Activated CD8-positive, alpha-beta memory T cell treated with anti-CD3 and anti-CD28 coated beads, Interleukin-2, amount 50 U/mL, for 4 hours (primary cell): ENCODE results near the gene SLC45A1.
"Not testable (repeated sequence)": the region's sequence is repeated elsewhere in the genome, so short reads cannot be mapped to it uniquely, and the experiment has no call there.

Source experiments
- DNase-seq: peaks from one replicate; pipeline ENCODE4 v3.0.0-alpha.2; 2020

Gene SLC45A1

DNA sequence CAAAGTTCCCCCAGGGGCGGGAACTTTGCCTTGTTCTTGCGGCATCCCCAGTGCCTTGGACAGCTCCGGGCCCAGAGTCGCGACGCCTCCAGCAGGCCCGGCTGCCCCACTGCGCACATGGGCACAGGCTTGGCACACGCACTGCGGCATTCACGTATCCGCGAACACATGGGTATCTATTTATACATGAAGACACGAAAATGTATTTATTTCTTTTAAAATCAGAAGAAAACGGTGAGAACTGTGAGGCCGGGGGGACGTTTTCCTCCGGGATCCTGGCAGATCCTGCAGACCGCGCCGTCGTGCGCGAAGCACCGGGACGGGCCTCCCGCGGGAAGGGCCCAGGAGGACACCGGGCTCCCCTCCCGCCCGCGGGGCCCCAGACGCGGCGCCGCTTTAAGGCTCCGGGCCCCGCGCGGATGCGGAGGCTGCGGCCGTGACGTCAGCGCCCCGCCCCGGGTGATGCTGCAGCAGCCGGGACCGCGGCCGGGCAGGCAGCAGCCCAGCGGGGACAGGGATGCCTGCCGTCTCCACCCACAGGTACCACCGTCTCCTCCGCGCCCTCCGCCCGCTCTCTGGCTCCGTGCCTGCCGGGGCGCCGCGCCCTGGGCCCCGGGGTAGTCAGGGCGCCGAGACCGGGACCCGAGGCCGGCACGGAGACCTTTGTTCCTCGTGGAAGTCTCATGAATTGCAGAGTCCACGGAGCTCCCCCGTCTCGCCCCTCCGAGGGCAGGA is at the start of gene SLC45A1:
Gene SLC45A1, plus strand, starts transcription at position 468 of the 735 bp plus-strand sequence. CDS start 6,216 bp downstream, outside the sequence.
- peak; percentile 86 for DNase-seq

DNA sequence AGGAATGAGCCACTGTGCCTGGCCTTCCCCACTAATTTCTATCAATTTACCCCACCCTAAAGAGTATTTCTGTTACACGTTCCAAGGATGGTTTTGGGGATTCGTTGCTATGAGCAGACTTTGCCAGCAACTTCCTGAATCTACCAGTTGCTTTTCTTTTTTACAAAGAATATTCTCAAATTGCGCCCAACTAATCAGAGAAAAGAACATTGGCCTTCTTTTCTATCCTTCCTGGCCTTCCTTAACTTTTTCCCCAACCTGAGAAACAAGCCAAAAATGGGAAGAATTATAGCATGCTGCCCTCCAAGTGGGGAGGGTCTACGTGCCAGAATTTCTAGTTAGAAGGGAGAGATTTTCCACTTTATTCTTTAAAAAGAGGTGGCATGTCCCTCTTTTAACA is 44.9 kb upstream of the SLC45A1 start:
- DNase-seq: no peak

DNA sequence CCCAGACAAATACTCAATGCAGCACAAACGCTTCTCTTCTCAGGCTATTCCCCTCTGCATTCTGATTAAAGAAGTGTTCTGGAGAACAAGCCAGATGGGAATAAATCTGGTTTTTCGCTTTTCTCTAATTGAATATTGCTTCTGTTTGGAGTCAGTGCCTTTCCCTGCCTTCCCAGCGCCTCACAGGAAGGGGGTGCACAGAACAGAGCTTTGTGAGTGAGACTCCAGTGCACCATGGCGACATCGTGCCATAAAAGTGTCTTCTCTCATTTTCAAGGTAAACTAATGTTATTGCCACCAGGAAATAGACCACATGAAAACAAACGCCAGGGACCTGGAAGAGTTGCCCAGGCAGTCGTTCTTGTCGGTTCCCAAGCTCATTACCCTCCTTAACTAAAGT is 43.6 kb upstream of the SLC45A1 start:
- no peak for DNase-seq

DNA sequence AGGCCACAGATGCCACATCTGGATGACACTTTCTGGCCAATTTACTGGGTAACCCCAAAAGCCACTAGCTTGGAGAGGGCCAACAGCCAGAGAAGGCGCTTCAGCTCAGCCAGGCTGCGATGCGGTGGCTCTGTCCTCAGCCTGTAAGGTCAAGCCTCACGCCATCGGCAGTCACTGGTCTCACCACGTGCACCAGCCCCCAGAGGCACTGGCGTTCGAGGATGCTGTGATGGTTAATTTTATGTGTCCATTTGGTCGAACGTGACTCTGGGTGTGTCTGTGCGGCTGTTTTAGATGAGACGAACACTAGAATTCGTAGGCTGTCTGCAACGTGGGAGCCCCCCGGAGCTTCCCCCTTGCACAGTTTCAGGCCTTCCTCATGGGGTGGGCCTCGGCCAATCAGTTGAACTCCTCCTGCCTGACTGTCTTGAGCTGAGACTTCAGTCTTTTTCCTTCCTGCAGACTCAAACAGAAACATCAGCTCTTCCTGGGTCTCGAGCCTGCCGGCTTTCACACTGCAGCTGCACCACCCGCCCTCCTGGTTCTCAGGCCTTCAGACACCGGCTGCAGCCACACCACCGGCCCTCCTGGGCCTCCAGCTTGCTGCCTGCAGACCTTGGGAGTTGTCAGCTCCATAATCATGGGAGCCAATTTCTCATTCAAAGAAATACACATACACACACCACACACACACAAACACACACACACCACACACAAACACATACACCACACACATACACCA is 41.6 kb upstream of the SLC45A1 start:
- no peak for DNase-seq

DNA sequence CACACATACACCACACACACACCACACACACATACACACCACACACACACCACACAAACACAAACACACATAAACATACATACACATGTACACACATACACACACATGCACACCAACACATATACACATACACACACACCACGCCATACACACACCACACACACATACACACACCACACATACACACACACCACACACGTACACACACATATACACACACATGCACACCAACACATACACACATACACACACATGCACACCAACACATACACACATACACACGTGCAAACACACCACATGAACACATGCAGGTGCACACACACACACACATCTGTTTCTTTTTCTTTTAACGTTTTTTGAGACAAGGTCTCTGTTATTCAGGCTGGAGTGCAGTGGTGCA is 41.0 kb upstream of the SLC45A1 start:
- no peak for DNase-seq

DNA sequence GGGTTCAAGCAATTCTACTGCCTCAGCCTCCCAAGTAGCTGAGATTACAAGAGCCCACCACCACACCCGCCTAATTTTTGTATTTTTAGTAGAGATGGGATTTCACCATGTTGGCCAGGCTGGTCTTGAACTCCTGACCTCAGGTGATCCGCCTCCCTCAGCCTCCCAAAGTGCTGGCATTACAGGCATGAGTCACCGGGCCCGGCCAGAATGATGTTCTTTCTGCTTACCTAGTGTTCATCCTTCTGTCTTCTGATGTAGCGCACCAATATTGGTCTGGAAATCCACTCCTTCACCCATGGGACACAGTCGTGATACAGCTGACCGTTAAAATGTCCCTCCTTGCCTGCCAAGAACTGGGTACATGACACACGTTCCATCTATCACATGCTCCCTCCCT is 39.2 kb upstream of the SLC45A1 start:
- DNase-seq: not testable (repeated sequence)

DNA sequence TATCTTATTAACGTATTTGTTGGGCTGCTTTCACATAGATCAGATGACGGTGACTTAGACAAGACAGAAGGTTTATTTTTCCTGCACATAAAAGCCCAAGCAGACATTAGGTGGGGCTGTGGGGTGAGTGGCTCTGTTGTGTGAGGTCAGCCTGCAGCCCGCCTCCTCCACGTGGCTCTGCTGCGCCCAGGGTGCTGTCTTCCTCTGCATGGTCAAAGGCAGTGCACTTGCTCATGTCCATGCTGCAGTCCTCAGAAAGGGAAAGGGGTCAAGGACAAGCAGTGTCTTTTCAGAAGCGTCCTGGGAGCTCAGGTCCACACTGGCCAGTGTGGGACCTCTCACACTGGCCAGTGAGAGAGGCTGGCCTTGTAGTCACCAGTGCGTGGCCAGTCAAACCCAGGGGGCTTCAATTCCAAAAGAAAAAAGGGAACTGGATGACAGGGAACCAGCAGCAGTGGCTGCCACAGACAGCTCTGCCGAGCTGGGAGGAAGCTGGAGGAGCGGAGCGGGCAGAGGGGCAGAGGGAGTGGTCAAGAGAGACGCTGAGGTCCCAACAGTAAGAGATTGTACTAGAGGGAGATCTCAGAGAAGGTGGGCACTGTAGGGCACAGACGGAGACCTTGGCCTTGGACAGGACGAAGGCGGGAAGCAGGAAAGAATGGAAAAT is 35.9 kb upstream of the SLC45A1 start:
- DNase-seq: no peak

DNA sequence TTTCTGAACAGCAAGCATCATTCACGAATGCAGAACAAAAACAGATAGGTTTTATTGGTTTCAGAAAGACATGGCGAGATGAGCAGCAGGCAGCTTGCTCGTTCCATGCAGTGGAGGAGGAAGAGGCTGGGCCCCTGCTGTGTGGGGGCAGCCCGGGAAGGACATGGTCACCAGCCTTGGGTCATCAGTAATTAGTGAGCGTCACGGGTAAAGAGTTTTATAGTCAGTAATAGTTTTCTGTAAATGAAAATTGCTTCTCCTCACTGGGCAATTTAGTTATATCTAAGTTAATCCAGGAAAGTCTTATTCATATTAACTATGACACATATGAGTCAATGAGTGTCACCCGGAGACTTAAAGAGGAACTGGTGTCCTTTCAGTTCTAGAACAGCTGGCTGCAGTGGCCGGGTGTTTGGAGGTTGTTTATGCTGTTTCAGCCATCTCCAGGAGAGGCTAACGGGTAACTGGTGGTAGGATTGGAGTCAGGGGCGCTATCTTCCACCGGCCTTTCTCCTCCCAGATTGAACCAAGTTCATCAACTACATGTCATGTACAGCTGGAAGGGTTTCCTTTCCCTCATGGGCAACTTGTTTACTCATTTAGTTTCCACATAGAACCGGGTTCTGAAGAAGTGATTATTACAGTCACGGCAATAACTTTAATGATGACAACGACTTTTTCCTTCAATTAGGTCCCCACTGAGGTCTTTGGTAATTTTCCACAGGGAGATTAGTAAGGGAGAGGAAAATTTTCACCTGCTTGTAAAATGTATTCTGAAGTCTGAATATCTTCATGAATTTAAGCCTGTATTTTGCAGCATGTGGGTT is 34.6 kb upstream of the SLC45A1 start:
- no peak for DNase-seq

DNA sequence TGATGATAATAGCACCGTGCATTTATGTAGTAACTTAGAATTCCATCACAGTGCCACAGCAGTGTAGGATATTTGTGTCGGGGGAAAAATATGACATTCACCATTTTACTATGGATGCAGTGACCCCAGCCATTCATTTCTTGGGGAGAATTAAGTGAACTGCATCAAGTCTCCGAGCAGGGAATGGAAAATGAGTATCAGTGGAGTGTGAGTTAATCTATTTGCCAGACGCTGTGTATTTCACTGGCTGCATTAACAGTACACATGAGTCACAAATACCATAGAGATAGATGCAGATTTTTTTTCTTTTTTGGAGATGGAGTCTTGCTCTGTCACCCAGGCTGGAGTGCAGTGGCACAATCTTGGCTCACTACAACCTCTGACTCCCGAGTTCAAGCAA is 33.8 kb upstream of the SLC45A1 start:
- DNase-seq: no peak

DNA sequence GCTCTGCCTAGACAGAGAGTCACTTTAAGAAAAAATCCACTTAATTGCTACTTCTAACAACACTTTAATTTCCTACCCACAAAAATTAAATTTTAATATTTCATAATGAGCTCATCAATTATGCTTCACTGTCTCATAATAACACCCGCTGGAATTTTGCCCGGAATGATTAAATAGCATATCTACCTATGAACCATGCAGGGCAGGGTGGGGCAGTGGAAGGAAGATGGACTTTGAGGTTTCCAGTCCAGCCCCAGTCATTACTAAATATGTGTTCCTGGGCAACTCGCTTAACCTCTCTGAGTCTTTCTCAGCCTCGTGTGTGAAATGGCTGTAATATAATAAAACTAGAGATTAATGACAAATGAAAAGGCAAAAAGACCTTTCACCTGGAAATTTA is 32.8 kb upstream of the SLC45A1 start:
- DNase-seq: no peak

DNA sequence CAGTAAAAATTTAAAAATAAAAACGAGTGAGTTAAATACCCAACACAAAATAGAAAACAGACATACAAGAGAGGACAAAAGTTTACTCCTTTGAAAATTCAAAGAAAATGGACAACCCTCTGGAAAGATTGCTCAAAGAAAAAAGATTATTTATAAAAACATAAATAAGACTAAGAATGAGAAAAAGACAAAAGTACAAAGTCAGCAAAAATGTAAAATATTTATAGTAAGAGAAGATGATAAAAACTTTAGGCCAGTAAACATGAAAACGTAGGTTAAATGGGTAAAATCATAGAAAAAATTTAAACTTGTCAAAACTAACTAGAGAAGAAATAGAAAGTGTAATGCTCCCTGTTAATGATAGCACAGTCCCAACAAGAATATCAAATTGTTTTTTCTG is 31.9 kb upstream of the SLC45A1 start:
- DNase-seq: no peak

DNA sequence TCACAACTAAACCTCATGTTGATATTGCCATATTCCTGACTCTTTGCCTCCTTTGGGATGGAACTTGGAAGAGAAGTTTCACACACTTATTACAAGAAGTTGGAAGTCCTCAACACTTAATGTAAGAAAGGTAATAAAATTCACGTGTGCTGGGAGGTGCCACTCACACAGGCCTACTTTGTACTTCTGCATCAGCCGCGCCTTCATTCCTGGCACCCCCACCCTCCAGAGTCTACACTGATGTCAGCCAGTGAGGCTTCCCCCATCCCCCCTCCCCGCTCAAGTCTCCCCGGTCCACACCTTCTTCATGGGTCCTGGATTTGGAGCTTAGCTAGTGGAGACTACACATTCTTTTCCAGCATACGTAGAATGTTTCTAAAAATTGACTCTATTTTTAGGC is 24.8 kb upstream of the SLC45A1 start:
- no peak for DNase-seq

DNA sequence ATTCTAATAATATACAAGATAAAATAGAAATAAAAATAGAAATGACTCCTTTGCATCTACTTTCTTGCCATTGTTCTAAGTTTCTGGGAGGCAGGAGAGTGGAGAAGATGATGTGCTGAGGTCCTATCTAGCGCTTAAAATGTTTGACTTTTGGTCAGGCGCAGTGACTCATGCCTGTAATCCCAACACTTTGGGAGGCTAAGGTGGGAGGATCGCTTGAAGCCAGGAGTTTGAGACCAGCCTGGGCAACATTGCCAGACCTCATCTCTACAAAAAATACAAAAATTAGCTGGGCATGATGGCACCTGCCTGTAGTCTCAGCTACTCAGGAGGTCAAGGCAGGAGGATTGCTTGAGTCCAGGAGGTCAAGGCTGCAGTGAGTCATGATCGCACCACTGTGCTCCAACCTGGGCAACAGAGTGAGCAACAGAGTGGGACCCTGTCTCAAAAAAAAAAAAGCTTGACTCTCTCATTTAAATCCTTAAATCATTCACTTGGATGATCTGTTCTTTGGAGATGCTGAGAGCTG is 24.2 kb upstream of the SLC45A1 start:
- no peak for DNase-seq

DNA sequence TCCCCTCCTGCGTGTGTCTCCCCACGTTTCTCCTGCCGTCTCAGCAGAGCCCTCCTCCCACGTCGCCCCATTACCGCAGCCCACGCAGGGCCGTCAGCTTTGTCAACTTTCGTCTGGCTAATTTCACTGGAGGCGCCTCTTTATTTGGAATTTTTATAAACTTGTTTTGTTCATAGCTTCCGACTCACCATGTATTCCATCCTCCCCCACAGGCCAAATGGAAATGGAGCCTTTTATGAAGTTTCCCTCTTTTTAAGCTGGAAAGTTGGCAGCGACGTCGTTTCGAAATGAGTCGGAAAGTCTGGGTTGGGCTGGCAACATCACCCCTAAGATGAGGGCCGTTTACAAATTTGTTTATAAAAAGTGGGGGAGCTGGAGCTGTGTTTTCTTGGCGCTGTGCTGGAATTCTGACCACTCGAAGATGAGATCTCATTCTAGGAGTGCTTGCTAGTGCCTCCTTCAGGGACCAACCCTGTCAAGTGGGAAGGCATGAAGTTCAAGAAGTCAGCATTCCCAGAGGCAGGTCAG is 23.7 kb upstream of the SLC45A1 start:
- no peak for DNase-seq

DNA sequence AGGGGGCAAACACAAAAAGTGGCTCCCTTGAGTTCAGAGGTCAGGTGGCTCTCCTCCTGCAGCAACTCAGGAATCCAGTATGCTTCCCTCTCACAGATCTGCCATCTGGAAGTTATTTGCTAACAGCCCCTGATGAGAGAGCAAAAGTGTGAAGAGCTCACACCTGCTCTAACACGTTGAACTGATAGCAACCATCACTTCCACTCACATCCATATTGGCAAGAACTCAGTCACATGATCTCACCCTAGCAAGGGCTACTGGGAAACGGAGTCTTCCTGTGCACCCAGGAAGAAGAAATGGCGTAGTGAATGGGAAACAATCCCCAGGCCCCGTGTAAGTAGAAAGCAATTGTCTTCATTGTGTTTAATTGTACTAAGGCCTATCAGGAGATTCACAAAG is 20.7 kb upstream of the SLC45A1 start:
- DNase-seq: no peak

DNA sequence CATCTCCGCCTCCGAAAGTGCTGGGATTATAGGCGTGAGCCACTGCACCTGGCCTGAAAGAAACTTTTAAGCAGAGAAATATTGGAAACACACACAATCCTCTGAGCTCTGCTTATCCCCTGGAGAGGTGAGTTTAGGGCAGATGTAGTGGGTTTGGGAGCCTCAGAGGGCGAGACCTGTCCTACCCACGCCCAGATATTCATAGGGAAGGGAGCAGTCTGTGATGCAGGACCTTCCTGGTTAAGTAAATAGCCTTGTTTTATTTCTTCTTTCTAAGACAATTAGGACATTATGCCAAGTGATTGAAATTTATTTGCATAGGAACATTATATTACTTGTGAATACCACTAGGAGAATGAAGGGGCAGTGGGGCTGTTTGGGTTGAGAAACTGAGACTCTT is 18.0 kb upstream of the SLC45A1 start:
- no peak for DNase-seq

DNA sequence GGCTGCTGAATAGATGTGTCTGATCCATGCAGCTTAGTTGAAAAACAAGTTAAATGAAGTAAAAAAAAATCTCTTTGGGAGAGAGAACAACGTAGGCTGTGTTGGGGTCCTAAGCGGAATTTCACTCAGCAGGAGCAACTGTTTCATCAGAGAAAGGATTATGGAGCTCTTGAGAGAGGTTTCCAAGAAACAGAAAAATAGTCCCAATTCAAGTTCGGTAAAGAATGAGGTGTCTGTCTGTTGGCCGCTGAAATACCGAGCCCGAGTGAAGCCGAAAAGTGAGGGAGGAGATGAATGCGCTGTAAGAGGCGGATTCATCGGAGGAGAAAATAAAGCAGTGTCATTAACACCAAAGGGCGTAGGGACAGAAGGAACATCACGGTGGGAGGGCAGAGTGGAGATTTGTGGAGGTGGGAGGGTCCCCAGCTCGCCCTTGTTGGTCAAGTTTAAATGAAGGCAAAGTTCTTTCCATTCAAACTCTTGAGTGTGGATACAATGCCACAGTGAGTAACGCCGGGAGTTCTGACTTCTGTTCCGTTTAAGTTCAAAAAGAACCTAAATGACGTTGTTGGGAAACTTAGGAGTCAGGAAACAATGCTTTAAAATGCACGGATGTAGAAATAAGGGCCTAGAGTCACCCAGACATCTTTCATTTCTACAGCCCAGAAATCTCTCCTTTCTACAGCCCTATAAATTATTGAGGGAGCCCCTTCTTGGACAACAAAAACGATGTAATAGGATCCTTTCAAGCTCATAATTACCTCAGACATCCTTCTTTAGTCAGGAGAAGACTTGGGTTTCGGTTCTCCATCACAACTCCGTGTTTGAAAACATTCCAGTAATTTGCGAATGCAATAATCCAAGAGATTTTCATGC is 15.6 kb upstream of the SLC45A1 start:
- no peak for DNase-seq

DNA sequence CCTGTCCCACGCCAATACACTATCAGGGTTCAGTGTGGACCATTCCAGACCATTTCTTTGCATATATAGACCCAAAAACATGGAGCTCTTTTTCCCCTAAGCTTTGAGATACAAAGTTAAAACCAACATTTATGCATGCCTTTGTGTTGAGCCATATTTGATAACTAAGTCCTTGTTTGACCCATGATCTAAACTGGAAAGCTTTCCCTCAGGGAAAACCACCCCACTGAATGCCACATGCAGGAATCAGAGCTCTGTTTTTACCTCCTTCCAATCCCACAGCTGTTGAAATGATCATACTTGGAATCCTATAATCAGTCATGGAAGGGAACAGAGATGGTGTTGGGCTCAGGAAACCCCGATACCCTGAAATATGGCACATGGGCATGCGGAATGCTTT is 14.8 kb upstream of the SLC45A1 start:
- DNase-seq: no peak

DNA sequence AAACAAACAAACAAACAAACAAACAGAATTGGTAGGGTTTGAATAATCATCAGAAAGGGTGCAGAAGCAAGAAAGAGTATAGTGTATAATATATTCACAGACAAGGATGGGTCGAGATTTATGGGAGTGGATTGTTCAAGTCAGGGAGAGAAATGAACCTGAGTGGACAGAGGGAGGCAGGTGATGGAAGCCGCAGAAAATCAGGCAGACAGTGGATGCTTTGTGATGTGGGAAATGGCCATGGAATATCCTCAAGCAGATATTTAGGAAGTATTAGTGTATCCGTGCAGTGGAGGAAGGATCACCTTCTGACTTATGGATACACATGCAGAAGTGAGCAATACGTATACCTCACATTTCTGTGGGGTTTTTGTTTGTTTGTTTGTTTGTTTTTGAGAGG is 14.0 kb upstream of the SLC45A1 start:
- DNase-seq: no peak

DNA sequence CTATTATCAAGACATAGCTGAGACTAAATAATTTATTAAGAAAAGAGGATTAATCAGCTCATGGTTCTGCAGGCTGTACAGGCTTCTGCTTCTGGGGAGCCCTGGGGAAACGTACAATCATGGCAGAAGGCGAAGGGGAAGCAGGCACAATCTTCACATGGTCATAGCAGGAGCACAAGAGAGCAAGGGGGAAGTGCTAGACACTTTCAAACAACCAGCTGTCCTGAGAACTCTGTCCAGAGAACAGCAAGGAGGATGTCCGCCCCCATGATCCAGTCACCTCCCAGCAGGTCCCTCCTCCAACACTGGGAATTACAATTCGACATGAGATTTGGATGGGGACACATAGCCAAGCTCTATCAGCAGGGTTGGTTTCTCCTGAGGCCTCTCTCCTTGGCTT is 10.3 kb upstream of the SLC45A1 start:
- DNase-seq: no peak

DNA sequence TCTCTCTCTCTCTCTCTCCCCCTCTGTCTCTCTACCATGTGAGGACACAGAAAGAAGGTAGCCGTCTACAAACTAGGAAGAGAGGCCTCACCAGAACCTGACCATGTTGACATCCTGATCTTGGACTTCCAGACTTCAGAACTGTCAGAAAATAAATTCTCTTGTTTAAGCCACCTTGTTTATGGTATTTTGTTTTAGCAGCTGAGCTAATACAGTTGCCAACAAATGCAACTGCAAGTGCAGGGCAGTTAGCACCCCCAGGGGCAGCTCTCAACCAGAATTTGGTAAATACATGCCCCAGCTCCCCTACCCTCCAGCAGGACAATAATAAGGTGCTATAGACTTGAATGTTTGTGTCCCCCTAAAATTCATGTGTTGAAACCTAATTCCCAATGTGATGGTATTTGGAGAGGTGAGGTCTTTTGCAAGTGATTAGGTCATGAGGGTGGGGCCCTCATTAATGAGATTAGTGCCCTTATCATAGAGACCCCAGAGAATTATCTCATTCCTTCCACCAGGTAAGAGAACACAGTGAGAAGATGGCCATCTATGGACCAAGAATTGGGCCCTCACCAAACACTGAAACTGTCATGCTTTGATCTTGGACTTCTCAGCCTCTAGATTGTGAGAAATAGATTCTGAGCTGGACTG is 6.7 kb upstream of the SLC45A1 start:
- DNase-seq: no peak
